GM19351 (cell line): ENCODE results near the gene KXD1.
"Not testable (repeated sequence)": the region's sequence is repeated elsewhere in the genome, so short reads cannot be mapped to it uniquely, and the experiment has no call there.

Experiments used
- ATAC-seq: cut with Tn5 transposase; IDR thresholded peaks from one replicate; pipeline ENCODE4 v1.9.1; 2021; ENCODE audit warnings: mild to moderate bottlenecking, moderate library complexity; ENCODE audit not compliant: unreplicated experiment

KXD1 gene

GRCh38 chr19:18576383-18576782 is 18.7 kb downstream of the KXD1 start:
- ATAC-seq = no peak

DNA sequence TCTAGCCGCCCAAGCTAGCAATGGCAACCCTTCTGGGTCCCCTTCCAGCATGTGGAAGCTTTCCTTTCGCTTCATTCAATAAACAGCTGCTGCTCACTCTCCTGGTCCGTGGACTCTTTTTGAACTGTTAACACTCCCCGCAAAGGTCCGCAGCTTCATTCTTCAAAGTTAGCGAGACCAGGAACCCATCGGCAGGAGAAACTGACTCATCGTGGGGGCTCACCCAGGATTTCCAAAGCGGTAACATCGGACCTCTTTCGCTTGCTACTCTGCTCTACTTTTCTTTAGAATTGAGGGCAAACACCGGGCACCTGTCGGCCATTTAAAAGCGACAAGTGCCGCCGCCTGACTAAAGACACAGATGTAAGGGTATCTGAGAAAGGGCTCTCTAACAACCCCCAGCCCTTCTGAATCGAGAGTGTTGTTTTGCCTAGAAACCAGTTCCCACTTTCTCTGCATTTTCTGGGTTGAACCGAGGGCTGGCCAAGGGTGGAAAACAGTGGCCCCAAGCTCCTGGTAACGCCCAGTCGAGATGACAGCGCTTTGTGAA is 19.8 kb downstream of the KXD1 start:
- no peak for ATAC-seq

DNA sequence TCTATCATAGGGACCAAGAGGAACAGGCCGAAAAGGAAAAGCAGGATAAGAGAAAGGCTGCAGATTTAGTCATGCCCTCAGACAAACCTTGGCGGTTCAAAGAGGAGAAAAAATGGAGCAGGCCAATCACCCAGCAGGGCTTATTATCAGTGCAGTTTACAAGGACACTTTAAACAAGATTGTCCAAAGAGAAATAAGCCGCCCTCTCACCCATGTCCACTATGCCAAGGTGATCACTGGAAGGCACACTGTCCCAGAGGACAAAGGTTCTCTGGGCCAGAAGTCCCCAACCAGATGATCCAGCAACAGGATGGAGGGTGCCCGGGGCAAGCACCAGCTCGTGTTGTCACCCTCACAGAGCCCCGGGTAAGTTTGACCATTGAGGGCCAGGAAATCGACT is 22.6 kb downstream of the KXD1 start:
- no peak for ATAC-seq

DNA sequence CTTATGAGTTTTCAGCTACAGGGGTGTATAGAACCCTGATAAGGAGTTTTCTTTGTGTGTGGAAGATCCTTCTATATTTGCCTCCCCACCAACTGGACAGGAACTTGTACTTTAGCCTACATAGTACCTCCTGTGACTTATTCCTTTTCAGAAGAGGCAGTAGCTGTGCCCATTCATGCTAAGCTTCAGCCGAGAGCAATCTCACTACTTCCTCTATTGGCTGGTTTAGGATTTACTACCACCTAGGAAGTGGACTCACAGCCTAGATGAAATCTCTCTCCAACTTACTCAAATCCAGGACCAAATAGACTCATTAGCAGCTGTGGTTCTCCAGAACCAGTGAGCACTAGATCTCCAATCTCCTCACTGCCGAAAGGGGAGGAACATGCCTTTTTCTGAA is 28.6 kb downstream of the KXD1 start:
- ATAC-seq = no peak

DNA sequence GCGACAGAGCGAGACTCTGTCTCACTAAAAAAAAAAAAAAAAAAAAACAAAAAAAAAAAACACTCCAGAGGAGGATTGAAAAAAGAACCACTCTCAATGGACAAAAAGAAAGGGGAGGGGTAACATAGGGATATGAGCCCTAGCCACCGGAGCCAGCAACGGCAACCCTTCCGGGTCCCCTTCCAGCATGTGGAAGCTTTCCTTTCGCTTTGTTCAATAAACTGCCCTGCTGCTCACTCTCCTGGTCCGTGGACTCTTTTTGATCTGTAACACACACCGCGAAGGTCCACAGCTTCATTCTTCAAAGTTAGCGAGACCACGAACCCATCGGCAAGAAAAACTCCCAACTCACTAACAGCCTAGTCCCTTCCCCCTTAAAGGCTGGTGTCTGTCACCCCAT is 29.9 kb downstream of the KXD1 start:
- ATAC-seq = no peak

GRCh38 chr19:18587962-18588610 is 30.4 kb downstream of the KXD1 start:
- ATAC-seq = no peak

DNA sequence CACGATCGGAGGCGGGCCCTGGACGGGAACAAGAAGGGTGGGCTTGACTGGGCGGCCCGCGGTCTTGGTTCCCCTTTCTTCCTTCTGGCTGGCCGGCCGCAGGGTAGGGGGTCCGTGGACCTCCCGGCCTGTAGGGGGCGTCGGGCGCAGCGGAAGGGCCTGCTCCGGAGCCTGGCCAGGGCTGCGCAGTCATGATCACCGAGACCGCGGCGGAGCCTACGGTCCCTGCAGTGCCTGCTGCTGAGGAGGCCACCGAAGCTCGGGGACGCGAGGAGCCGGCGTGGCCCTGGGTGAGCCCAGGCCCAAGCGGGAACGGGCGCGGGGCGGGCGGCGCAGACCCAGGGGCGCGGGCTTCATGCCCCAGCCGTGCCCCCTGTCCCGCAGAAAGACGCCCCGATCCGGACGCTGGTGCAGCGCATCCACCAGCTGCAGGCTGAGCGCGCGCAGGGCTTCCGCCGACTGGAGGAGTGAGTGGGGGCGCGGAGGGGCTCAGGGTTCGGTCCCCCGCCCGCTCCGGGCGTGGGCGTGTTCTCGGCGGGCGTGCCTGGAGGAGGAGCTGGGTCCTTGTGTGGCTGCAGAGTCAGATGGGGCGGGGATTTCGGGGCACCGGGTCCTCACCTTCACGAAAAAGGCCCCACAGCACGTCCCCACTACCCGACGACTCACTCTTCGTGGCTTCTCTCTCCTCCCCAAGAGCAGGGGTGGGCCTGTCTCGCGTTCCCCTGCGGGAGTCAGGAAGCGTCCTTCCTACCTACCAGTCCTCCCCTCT is 31.1 kb downstream of the KXD1 start, which contains the start of gene REX1BD:
Gene REX1BD (plus strand): TSS at position 188 of the 769 bp plus-strand sequence. CDS start 4 bp downstream, at position 192.
- peak; percentile 66 for ATAC-seq

- peak; percentile 31 for ATAC-seq
These were observed 32.0 kb downstream of the KXD1 start for GRCh38 chr19:18589380-18590272.

DNA sequence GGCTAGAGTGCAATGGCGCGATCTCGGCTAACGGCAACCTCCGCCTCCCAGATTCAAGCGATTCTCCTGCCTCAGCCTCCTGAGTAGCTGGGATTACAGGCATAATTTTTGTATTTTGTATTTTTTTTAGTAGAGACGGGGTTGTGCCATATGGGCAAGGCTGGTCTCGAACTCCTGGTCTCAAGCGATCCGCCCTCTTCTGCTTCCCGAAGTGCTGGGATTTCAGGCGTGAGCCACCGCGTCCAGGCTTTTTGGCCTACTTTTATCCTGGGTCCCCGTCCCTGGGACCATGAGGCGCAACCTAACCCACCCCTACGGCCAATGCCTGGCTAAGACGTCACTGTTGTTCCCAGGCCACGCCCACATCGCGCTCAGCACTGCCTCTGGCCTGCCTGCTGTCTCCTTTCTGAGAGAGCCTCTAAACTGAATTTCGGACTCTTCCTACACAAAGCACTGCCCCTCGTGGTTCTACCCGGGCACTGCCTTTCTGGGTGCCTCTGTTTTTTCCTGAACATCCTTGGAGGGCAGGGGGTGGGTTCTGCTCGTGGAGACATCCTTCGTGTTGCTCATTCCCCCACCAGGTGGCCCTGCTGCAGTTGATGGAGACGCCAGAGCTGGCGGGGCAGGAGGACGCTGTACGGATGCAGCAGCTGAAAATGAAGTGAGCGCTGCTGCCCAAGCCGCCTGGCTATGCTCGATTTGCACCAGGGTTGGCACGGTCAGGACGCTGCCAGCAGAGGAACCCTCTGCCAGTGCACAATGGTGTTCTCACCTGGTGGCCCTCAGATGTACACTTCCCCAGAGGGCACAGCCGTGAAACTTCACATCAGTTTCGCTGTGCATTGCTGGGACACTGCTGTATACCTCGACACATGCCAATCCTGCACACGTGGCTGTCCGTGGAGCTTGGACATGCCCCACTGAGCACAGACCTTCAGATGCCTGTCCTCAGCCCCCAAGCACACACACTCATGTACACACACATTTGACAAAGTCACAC is 32.9 kb downstream of the KXD1 start:
- no peak for ATAC-seq

- ATAC-seq = no peak
These were observed 34.2 kb downstream of the KXD1 start for GRCh38 chr19:18591735-18592385.

DNA sequence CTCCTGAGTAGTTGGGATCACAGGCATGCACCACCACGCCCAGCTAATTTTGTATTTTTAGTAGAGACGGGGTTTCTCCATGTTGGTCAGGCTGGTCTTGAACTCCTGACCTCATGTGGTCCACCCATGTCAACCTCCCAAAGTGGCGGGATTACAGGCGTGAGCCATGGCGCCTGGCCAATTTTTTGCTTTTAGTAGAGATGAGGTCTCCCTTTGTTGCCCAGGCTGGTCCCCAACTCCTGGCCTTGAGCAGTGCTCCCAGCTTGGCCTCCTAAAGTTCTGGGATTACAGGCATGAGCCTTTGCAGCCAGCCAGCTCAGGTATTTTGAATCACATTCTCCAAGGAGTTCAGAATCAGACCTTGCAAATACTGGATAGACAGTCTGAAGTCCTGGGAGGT is 35.1 kb downstream of the KXD1 start:
- not testable (repeated sequence) for ATAC-seq

- ATAC-seq = no peak
These were observed 35.9 kb downstream of the KXD1 start for GRCh38 chr19:18593367-18594095.

- ATAC-seq = no peak
These were observed 36.6 kb downstream of the KXD1 start for GRCh38 chr19:18594096-18594823.

- ATAC-seq = no peak
These were observed 37.2 kb downstream of the KXD1 start for GRCh38 chr19:18594824-18595373.

GRCh38 chr19:18595475-18595874 is 37.8 kb downstream of the KXD1 start:
- ATAC-seq = no peak

DNA sequence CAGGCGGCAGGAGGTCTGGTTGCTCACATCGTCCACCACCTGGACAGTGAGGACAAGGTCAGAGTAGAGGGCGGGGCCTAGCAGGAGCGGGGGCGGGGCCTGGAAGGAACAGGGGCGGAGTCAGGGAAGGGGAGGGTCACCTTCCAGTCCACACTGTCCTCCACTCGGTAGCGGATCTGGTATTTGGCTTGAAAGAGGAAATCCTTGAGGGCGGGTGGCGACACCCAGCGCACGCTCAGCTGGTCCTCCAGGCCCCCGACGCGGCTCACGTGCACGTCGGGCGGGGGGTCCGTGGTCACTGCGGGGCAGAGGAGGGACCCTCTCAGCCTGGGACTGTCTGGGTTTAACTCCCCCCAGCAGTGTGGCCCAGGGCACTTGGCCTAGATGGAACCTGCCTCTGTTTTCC is 39.1 kb downstream of the KXD1 start:
- no peak for ATAC-seq

GRCh38 chr19:18597809-18598660 is 40.4 kb downstream of the KXD1 start:
- ATAC-seq = no peak
